Ovary (tissue), 3 donors: Measurements from ENCODE around the gene NEURL3.

Source experiments
- EP300 ChIP-seq: sonication (generic); formaldehyde crosslinking; IDR thresholded peaks from one replicate; pipeline ENCODE4 v1.6.1; 2017; ENCODE audit warnings: antibody characterized with exemption
- POLR2A ChIP-seq: fragments of 450-650 bp; IDR thresholded peaks from one replicate; pipeline ENCODE4 v1.6.1; 2017; ENCODE audit warnings: antibody characterized with exemption, mild to moderate bottlenecking, moderate library complexity
- TF ChIP-seq, protein P1 (sequence below), 3 donors: fragments of 450-650 bp in 2 of 3; fragments of 200-600 bp in 1 of 3; IDR thresholded peaks; one replicate each; pipeline versions ENCODE4 v1.5.1 to v1.8.0; 2016 to 2022; ENCODE audit warnings: antibody characterized with exemption in 3 of 3, mild to moderate bottlenecking in 1 of 3
- donor health status: DM: no; HTN: no; CAD: no.

DNA sequence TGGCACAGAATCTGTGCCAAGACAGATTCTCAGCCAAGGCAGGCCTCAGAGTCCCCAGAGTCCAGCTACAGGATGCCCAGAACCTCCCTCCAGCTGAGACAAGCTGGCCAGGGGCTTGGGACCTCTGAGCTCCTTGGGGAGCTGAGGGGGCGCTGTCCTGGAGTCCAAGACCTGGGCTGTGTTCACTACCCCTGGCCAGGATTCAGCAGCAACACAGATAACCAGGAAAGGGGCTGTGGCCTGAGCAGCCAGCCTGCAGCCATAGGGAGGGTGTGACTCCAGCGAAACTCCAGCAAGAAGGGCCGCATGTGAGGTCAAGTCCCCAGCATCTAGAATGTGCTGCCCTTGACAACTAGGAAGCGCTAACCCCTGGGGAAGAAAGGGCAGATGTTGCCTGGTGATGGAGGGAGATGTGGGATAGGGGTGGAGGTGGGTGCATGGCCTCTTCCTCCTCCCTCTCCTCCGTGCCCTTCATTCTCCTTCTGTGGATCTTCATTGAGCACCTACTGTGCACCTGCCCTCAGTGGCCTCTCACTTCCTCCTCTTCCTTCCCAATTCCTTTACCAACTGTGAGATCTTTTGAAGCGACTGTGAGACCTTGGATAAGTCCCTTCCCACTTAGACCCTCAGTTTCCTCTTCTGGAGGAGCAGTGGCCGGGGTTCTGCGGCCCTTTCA is 23.7 kb upstream of the NEURL3 start:
- TF ChIP-seq, protein P1, sequence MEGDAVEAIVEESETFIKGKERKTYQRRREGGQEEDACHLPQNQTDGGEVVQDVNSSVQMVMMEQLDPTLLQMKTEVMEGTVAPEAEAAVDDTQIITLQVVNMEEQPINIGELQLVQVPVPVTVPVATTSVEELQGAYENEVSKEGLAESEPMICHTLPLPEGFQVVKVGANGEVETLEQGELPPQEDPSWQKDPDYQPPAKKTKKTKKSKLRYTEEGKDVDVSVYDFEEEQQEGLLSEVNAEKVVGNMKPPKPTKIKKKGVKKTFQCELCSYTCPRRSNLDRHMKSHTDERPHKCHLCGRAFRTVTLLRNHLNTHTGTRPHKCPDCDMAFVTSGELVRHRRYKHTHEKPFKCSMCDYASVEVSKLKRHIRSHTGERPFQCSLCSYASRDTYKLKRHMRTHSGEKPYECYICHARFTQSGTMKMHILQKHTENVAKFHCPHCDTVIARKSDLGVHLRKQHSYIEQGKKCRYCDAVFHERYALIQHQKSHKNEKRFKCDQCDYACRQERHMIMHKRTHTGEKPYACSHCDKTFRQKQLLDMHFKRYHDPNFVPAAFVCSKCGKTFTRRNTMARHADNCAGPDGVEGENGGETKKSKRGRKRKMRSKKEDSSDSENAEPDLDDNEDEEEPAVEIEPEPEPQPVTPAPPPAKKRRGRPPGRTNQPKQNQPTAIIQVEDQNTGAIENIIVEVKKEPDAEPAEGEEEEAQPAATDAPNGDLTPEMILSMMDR (IDR thresholded peaks at IDR 0.05) = no peak
- TF ChIP-seq POLR2A (no peak), EP300 (no peak)
